Esophagus muscularis mucosa (tissue), 4 donors: ENCODE data around the gene ZNF71. TPM values are rescaled to one million over a fixed set of nuclear protein-coding genes. Genes with fewer than 3 reads are reported as not detected.
A peak's percentile ranks its signal among the peaks of the same experiment; 100 is the strongest.

Experiments used
- DNase-seq: peaks from one replicate; pipeline ENCODE4 v3.0.0-alpha.2; 2017; ENCODE audit errors: extremely low spot score
- H3K27ac ChIP-seq, 4 donors: fragments of 200-600 bp; sonication (generic); replicated peaks in 1 of 4; 1 replicate in 3 of 4; 2 replicates in 1 of 4; pipeline ENCODE4 v1.5.1; 2016 to 2019; ENCODE audit warnings: mild to moderate bottlenecking in 1 of 4
- H3K27me3 ChIP-seq, 4 donors: fragments of 200-600 bp; sonication (generic); one replicate each; pipeline versions ENCODE4 v1.5.1 to v1.6.0; 2016 to 2019
- H3K36me3 ChIP-seq, 4 donors: fragments of 200-600 bp; sonication (generic); one replicate each; pipeline ENCODE4 v1.5.1; 2016 to 2019
- H3K4me1 ChIP-seq, 4 donors: fragments of 200-600 bp; sonication (generic); one replicate each; pipeline ENCODE4 v1.5.1; 2016 to 2019
- H3K4me3 ChIP-seq, 4 donors: fragments of 200-600 bp; sonication (generic); 1 replicate in 2 of 4; 2 replicates in 2 of 4; pipeline ENCODE4 v1.5.1; 2016 to 2019; ENCODE audit warnings: mild to moderate bottlenecking in 4 of 4, moderate library complexity in 1 of 4
- H3K9me3 ChIP-seq, 4 donors: fragments of 200-600 bp; sonication (generic); 1 replicate in 3 of 4; 2 replicates in 1 of 4; pipeline ENCODE4 v1.5.1; 2016 to 2019
- CTCF ChIP-seq, 3 experiments: fragments of 200-600 bp in 2 of 3; fragments of 450-650 bp in 1 of 3; sonication (generic) in 2 of 3; IDR thresholded peaks; one replicate each; pipeline ENCODE4 v1.5.1; 2017 to 2019; ENCODE audit warnings: antibody characterized with exemption in 3 of 3, mild to moderate bottlenecking in 2 of 3, moderate library complexity in 1 of 3
- EP300 ChIP-seq: sonication (generic); formaldehyde crosslinking; IDR thresholded peaks from one replicate; pipeline ENCODE4 v1.6.1; 2017; ENCODE audit warnings: antibody characterized with exemption
- POLR2A ChIP-seq: fragments of 450-650 bp; IDR thresholded peaks from one replicate; pipeline ENCODE4 v1.6.1; 2017; ENCODE audit warnings: antibody characterized with exemption, moderate library complexity, mild to moderate bottlenecking, low read depth
- POLR2AphosphoS5 ChIP-seq, 2 donors: sonication (generic); formaldehyde crosslinking; IDR thresholded peaks; one replicate each; pipeline ENCODE4 v1.6.1; 2017; ENCODE audit warnings: antibody characterized with exemption in 2 of 2
- WGBS: methylation state at CpG from one replicate; pipeline ENCODE4 v1.1.5; 2018; 5-methylcytosine and 5-hydroxymethylcytosine counted together
- intact Hi-C: fragments of 100-400 bp; cut with DNase I; formaldehyde crosslinking; loops from one replicate; pipeline ENCODE4 v1.15.1; 2023
- total RNA-seq, 4 donors: library from RNA; depleted of rRNA; stranded (reverse); fragments of >200 nt; gene quantifications; one replicate each; pipeline versions ENCODE4 v1.1.0 to v1.2.1, GENCODE V29; 2016

ZNF71 gene
- total RNA-seq, 4 donors from 2014 or later: 12.6 to 25.9 (median 19.6) TPM

- WGBS: 94% methylated on average over 11 of the region's 11 CpGs
- Histone ChIP-seq H3K36me3 (peaks cover 46 to 71% (median 58%) of the 10 kb centered on the region in 4 donors), H3K27ac (no peak overlapping the region), H3K27me3 (no peaks in the 10 kb centered on the region), H3K4me1 (no peaks in the 10 kb centered on the region), H3K9me3 (peaks cover 10 to 100% (median 100%) of the 10 kb centered on the region in 4 donors), H3K4me3 (no peak overlapping the region)
- intact Hi-C loops: no loop called here
- no peak for DNase-seq
- TF ChIP-seq POLR2AphosphoS5 (IDR thresholded peaks at IDR 0.05) (no peak), EP300 (no peak), POLR2A (no peak), CTCF (IDR thresholded peaks at IDR 0.05) (no peak)
Measured at GRCh38 chr19:56577719-56578602, 17.1 kb upstream of the ZNF71 start.

- Histone ChIP-seq H3K27ac (peak overlapping the region; percentile 77 to 80 (median 78)), H3K9me3 (no peaks in the 10 kb centered on the region), H3K4me1 (peaks cover 10 to 24% (median 13%) of the 10 kb centered on the region in 4 donors), H3K4me3 (peak overlapping the region; percentile 82 to 99 (median 90)), H3K27me3 (no peaks in the 10 kb centered on the region), H3K36me3 (no peaks in the 10 kb centered on the region)
- TF ChIP-seq POLR2AphosphoS5 (IDR thresholded peaks at IDR 0.05): no peak
- no peak for TF ChIP-seq CTCF (IDR thresholded peaks at IDR 0.05)
- no peak for TF ChIP-seq POLR2A
- no peak for TF ChIP-seq EP300
- DNase-seq: no peak
- intact Hi-C loops: loop anchor here (10.0 kb wide), 1 partner anchor 190 kb away; the partner anchor contains the start of gene ZNF583
- WGBS: 60% methylated on average over 4 of the region's 4 CpGs
Measured at GRCh38 chr19:56594446-56594782, 688 bp upstream of the ZNF71 start.

GRCh38 chr19:56595548-56595899 is 422 bp downstream of the ZNF71 start:
- intact Hi-C loops: loop anchor here (10.0 kb wide), 1 partner anchor 191 kb away; the partner anchor contains the start of gene ZNF583
- no peaks in the 10 kb centered on the region for H3K27me3 ChIP-seq
- H3K9me3 ChIP-seq: no peaks in the 10 kb centered on the region
- peaks cover 10 to 24% (median 13%) of the 10 kb centered on the region in 4 donors for H3K4me1 ChIP-seq
- peak overlapping the region; percentile 82 to 99 (median 90) for H3K4me3 ChIP-seq
- whole genome bisulfite sequencing: 0% methylated on average over 4 of the region's 4 CpGs
- no peak for TF ChIP-seq EP300
- no peak for DNase-seq
- peak overlapping the region; percentile 77 to 80 (median 78) for H3K27ac ChIP-seq
- no peaks in the 10 kb centered on the region for H3K36me3 ChIP-seq

GRCh38 chr19:56596676-56597075 is 1.6 kb downstream of the ZNF71 start:
- TF ChIP-seq CTCF (IDR thresholded peaks at IDR 0.05): no peak
- TF ChIP-seq EP300: no peak
- TF ChIP-seq POLR2A: no peak
- TF ChIP-seq POLR2AphosphoS5 (IDR thresholded peaks at IDR 0.05): no peak
- Histone ChIP-seq H3K36me3 (peaks cover 5 to 11% (median 8%) of the 10 kb centered on the region in 4 donors), H3K4me3 (no peak overlapping the region), H3K27ac (no peak overlapping the region), H3K27me3 (no peaks in the 10 kb centered on the region), H3K4me1 (peaks cover 10 to 24% (median 13%) of the 10 kb centered on the region in 4 donors), H3K9me3 (no peaks in the 10 kb centered on the region)
- DNase-seq: no peak
- intact Hi-C loops: loop anchor here (10.0 kb wide), 1 partner anchor 192 kb away; the partner anchor contains the start of gene ZNF583
- WGBS: 62% methylated on average over 4 of the region's 4 CpGs

- Histone ChIP-seq H3K36me3 (peaks cover 9 to 19% (median 13%) of the 10 kb centered on the region in 4 donors), H3K27me3 (no peaks in the 10 kb centered on the region), H3K9me3 (no peaks in the 10 kb centered on the region), H3K27ac (no peak overlapping the region), H3K4me3 (no peak overlapping the region), H3K4me1 (peaks cover 10 to 24% (median 13%) of the 10 kb centered on the region in 4 donors)
- DNase-seq: no peak
- TF ChIP-seq CTCF (IDR thresholded peaks at IDR 0.05): no peak
- no peak for TF ChIP-seq POLR2A
- TF ChIP-seq EP300: no peak
- no peak for TF ChIP-seq POLR2AphosphoS5 (IDR thresholded peaks at IDR 0.05)
- 84% methylated on average over 4 of the region's 4 CpGs for WGBS
- intact Hi-C loops: loop anchor here (10.0 kb wide), 1 partner anchor 193 kb away; the partner anchor contains the start of gene ZNF583
Measured at GRCh38 chr19:56597696-56598095, 2.6 kb downstream of the ZNF71 start.
